ENCODE results near the gene FGF21.

DNA sequence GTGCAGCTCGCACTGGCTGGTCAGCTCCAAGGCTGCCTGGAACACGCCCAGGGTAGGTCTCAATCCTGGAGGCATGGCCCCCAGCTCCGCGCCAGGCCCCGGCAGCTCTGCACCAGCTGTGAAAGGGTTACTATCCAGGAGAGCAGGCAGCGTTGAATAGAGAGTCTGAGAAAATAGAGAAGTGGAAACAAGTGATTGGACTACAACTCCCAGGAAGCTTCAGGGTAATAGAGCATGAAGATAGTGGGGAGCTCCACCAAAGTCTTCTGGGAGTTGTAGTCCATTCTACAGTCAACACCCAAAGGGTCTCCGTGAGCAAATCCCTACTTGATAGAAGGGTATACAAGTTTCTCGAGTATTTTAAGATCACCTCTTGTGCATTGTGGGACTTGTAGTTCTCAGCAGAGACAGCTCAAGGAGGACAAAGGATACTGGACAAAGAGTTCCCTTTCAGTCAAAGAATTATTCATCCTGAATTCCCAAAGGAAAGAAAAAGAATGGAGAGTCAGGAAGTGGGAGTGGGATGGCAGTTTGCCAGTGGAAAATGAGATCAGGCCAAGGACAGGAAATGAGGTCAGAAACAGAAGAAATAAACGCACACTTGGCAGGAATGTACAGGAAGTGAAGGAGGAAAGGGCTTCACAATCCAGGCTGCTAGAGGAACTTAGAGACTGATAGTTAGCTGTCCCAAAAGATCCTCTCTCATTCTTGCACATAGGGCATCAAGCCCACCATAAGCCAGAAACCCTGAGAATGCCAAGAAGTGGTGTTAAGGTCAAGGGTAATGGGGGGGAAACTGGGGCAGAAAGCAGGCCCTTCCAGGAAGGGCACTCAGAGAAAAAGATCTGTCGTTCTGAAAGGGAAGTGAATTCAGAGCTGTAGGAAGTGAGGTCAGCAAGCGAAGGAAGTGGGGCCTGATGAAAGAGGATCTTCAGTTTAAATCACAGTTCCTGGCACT, 30.2 kb upstream of the FGF21 start:
- TF ChIP-seq EZH2 (IDR thresholded peaks at IDR 0.05; ENCODE audit: low read length, unreplicated experiment), result no peak
- TF ChIP-seq, protein P1, sequence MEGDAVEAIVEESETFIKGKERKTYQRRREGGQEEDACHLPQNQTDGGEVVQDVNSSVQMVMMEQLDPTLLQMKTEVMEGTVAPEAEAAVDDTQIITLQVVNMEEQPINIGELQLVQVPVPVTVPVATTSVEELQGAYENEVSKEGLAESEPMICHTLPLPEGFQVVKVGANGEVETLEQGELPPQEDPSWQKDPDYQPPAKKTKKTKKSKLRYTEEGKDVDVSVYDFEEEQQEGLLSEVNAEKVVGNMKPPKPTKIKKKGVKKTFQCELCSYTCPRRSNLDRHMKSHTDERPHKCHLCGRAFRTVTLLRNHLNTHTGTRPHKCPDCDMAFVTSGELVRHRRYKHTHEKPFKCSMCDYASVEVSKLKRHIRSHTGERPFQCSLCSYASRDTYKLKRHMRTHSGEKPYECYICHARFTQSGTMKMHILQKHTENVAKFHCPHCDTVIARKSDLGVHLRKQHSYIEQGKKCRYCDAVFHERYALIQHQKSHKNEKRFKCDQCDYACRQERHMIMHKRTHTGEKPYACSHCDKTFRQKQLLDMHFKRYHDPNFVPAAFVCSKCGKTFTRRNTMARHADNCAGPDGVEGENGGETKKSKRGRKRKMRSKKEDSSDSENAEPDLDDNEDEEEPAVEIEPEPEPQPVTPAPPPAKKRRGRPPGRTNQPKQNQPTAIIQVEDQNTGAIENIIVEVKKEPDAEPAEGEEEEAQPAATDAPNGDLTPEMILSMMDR (conservative IDR thresholded peaks at IDR 0.05; ENCODE audit: low read depth, low read length), result no peak

Data from PC-3 (cell line).